GM23248 (cell line): ENCODE results near the gene RPA1.

Source experiments
- EZH2 ChIP-seq: fragments of 200-600 bp; sonication (generic); IDR thresholded peaks from 2 replicates; pipeline ENCODE4 v1.6.1; 2018; ENCODE audit warnings: antibody characterized with exemption, mild to moderate bottlenecking; ENCODE audit not compliant: insufficient read depth, poor library complexity, severe bottlenecking
- EZH2phosphoT487 ChIP-seq: fragments of 200-600 bp; sonication (generic); IDR thresholded peaks from 2 replicates; pipeline ENCODE4 v1.6.1; 2018; ENCODE audit warnings: antibody characterized with exemption, moderate library complexity, mild to moderate bottlenecking, low read depth; ENCODE audit not compliant: insufficient read depth

DNA sequence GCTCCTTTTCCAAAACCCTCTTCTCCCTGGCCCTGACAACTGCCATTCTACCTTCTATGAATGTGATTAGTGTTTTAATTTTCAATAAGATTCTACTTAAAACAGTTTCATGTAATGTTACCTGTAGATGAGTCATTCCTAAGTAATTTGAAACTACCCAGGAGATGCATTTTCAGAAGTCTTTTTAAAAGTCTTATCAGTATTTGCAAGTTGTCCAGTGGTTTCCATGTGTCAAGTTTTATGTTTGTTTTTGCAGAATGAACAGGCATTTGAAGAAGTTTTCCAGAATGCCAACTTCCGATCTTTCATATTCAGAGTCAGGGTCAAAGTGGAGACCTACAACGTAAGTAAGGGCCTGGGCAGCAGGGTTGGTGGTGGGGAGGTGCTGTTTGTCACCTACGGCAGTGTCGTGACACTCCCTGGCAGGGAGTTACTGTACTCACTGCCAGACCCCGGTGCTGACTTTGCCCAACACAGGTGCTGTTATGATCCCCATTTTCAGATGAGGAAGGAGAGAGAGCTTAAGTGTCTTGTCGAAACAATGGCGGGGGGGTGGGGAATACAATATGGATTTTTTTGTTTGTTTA is 65.0 kb downstream of the RPA1 start:
- no peak for TF ChIP-seq EZH2phosphoT487
- TF ChIP-seq EZH2: no peak
